Smooth muscle cell (in vitro differentiated cells): Measurements from ENCODE around the gene DDOST. TPM values are rescaled to one million over a fixed set of nuclear protein-coding genes. Genes with fewer than 3 reads are reported as not detected.

Experiments
- DNase-seq: peaks from one replicate; lab custom pipeline; 2025; ENCODE audit not compliant: unreplicated experiment; lab: John Stamatoyannopoulos, UW
- H2AFZ ChIP-seq: fragments of 200-600 bp; sonication (generic); 2 replicates; pipeline ENCODE4 v1.6.0; 2016; ENCODE audit warnings: antibody characterized with exemption, low read depth, mild to moderate bottlenecking
- H3F3A ChIP-seq: fragments of 200-600 bp; sonication (generic); 2 replicates; pipeline ENCODE4 v1.6.0; 2017; ENCODE audit warnings: antibody characterized with exemption, low read depth
- H3K27ac ChIP-seq: fragments of 200-600 bp; sonication (generic); 2 replicates; pipeline ENCODE4 v1.5.1; 2016; ENCODE audit warnings: low read depth, mild to moderate bottlenecking
- H3K27me3 ChIP-seq: fragments of 200-600 bp; sonication (generic); 2 replicates; pipeline ENCODE4 v1.6.1; 2016; ENCODE audit warnings: low read depth, mild to moderate bottlenecking
- H3K36me3 ChIP-seq: fragments of 200-600 bp; sonication (generic); 2 replicates; pipeline ENCODE4 v1.5.1; 2016; ENCODE audit warnings: low read depth
- H3K4me1 ChIP-seq: fragments of 200-600 bp; sonication (generic); 2 replicates; pipeline ENCODE4 v1.5.1; 2016; ENCODE audit warnings: low read depth
- H3K4me2 ChIP-seq: fragments of 200-600 bp; sonication (generic); 2 replicates; pipeline ENCODE4 v1.6.0; 2016; ENCODE audit warnings: mild to moderate bottlenecking
- H3K4me3 ChIP-seq: fragments of 200-600 bp; sonication (generic); 2 replicates; pipeline ENCODE4 v1.5.1; 2016; ENCODE audit warnings: mild to moderate bottlenecking
- H3K79me2 ChIP-seq: fragments of 200-600 bp; sonication (generic); 2 replicates; pipeline ENCODE4 v1.6.0; 2016; ENCODE audit warnings: low read depth, mild to moderate bottlenecking
- H3K9ac ChIP-seq: fragments of 200-600 bp; sonication (generic); 2 replicates; pipeline ENCODE4 v1.6.0; 2016; ENCODE audit warnings: low read depth
- H3K9me3 ChIP-seq: fragments of 200-600 bp; sonication (generic); replicated peaks from 2 replicates; pipeline ENCODE4 v1.5.1; 2016; ENCODE audit warnings: low read depth
- H4K20me1 ChIP-seq: fragments of 200-600 bp; sonication (generic); 2 replicates; pipeline ENCODE4 v1.6.0; 2016; ENCODE audit warnings: low read depth
- CTCF ChIP-seq: fragments of 200-600 bp; sonication (generic); IDR thresholded peaks from 2 replicates; pipeline ENCODE4 v1.5.1; 2017; ENCODE audit warnings: borderline replicate concordance, mild to moderate bottlenecking, antibody characterized with exemption; ENCODE audit not compliant: insufficient read depth, poor library complexity, severe bottlenecking
- WGBS: methylation state at CpG from one replicate; pipeline ENCODE4 v1.1.7; 2016; ENCODE audit warnings: low lambda C conversion rate; 5-methylcytosine and 5-hydroxymethylcytosine counted together
- polyA plus RNA-seq: library from polyadenylated mRNA; unstranded; fragments of >200 nt; fragmentation: Nextera tagmentation; extraction: Ambion mirVana; gene quantifications from 2 replicates; pipeline ENCODE4 v1.2.1, GENCODE V29; 2016
- total RNA-seq: library from RNA; depleted of rRNA; stranded (reverse); fragments of >200 nt; gene quantifications from 2 replicates; pipeline ENCODE4 v1.2.3, GENCODE V29; 2014

DDOST gene
- total and polyA plus RNA-seq, 2 experiments from 2014 or later = 267 to 439 TPM

- no peaks in the 10 kb centered on the region for H3K79me2 ChIP-seq
- no peaks in the 10 kb centered on the region for H3K36me3 ChIP-seq
- no peaks in the 10 kb centered on the region for H3F3A ChIP-seq
- H3K27ac ChIP-seq = no peak overlapping the region
- H3K9me3 ChIP-seq = no peaks in the 10 kb centered on the region
- H3K27me3 ChIP-seq = no peaks in the 10 kb centered on the region
- no peak for TF ChIP-seq CTCF
- DNase-seq = no peak
- no peak overlapping the region for H3K9ac ChIP-seq
- no peak overlapping the region for H3K4me3 ChIP-seq
- no peak overlapping the region for H3K4me2 ChIP-seq
- WGBS = 91% methylated on average over 21 of the region's 26 CpGs
- H4K20me1 ChIP-seq = no peaks in the 10 kb centered on the region
- no peaks in the 10 kb centered on the region for H3K4me1 ChIP-seq
- no peak overlapping the region for H2AFZ ChIP-seq
Observed at GRCh38 chr1:20686883-20687725, 25.9 kb upstream of the DDOST start.

GRCh38 chr1:20685741-20686140 lies 24.6 kb upstream of the DDOST start:
- Histone ChIP-seq H3K79me2 (no peaks in the 10 kb centered on the region), H3F3A (no peaks in the 10 kb centered on the region), H3K27ac (no peak overlapping the region), H3K27me3 (no peaks in the 10 kb centered on the region), H4K20me1 (no peaks in the 10 kb centered on the region), H3K4me1 (no peaks in the 10 kb centered on the region), H3K9me3 (no peaks in the 10 kb centered on the region), H3K4me2 (no peak overlapping the region), H2AFZ (no peak overlapping the region), H3K9ac (no peak overlapping the region), H3K4me3 (no peak overlapping the region), H3K36me3 (no peaks in the 10 kb centered on the region)
- no peak for DNase-seq
- 90% methylated on average over 12 of the region's 12 CpGs for WGBS
- no peak for TF ChIP-seq CTCF

GRCh38 chr1:20685099-20685662 lies 24.0 kb upstream of the DDOST start:
- Histone ChIP-seq H2AFZ (no peak overlapping the region), H3K4me1 (no peaks in the 10 kb centered on the region), H3K79me2 (no peaks in the 10 kb centered on the region), H3K27ac (no peak overlapping the region), H3K36me3 (no peaks in the 10 kb centered on the region), H4K20me1 (no peaks in the 10 kb centered on the region), H3K4me3 (no peak overlapping the region), H3K4me2 (no peak overlapping the region), H3K27me3 (no peaks in the 10 kb centered on the region), H3F3A (no peaks in the 10 kb centered on the region), H3K9me3 (no peaks in the 10 kb centered on the region), H3K9ac (no peak overlapping the region)
- no peak for TF ChIP-seq CTCF
- WGBS = 89% methylated on average over 21 of the region's 21 CpGs
- no peak for DNase-seq
